ENCODE results near the gene SLFN14.
"Not testable (repeated sequence)": the region's sequence is repeated elsewhere in the genome, so short reads cannot be mapped to it uniquely, and the experiment has no call there.

Gene SLFN14

GRCh38 chr17:35569405-35569804, 8.8 kb upstream of the SLFN14 start:
- no peak for TF ChIP-seq CTCF (IDR thresholded peaks at IDR 0.05; ENCODE audit: low read depth, low read length, missing control alignments)
- in situ Hi-C loops (cut with HindIII; ENCODE audit: low pct_ligation_motif_present, low sequenced_read_pairs), result no loop called here
- H3K4me3 ChIP-seq (ENCODE audit: low read depth, low read length), result no peak overlapping the region
- no peak for DNase-seq
- no peaks in the 10 kb centered on the region for H3K36me3 ChIP-seq (replicated peaks)
- no peaks in the 10 kb centered on the region for H3K27me3 ChIP-seq (replicated peaks)
- H3K27ac ChIP-seq, result no peak overlapping the region

DNA sequence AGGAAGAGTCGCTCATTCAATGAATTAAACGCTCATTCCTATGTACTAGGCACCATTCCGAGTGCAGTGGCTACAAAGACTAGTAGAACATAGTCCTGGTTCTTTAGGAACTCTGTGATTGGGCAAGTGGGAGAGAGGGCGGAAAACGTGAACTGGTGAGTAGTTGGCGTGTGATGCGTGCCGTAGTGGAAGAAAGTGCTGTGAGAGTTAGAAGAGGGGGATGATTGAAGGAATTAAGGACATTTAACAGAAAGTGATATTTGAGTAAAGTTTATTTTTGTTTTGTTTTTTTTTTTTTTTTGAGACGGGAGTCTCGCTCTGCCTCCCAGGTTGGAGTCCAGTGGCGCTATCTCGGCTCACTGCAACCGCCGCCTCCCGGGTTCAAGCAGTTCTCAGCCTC, 7.9 kb upstream of the SLFN14 start:
- in situ Hi-C loops (cut with HindIII; ENCODE audit: low pct_ligation_motif_present, low sequenced_read_pairs), result no loop called here
- no peaks in the 10 kb centered on the region for H3K36me3 ChIP-seq (replicated peaks)
- no peaks in the 10 kb centered on the region for H3K27me3 ChIP-seq (replicated peaks)
- no peak for TF ChIP-seq CTCF (IDR thresholded peaks at IDR 0.05; ENCODE audit: low read depth, low read length, missing control alignments)
- peak overlapping the region; percentile 73 for H3K27ac ChIP-seq
- H3K4me3 ChIP-seq (ENCODE audit: low read depth, low read length), result peak overlapping the region; percentile 95
- peak; percentile 44 for DNase-seq

GRCh38 chr17:35566968-35567367, 6.3 kb upstream of the SLFN14 start:
- DNase-seq, result no peak
- no peak overlapping the region for H3K27ac ChIP-seq
- TF ChIP-seq CTCF (IDR thresholded peaks at IDR 0.05; ENCODE audit: low read depth, low read length, missing control alignments), result no peak
- no peak overlapping the region for H3K4me3 ChIP-seq (ENCODE audit: low read depth, low read length)
- H3K36me3 ChIP-seq (replicated peaks), result no peaks in the 10 kb centered on the region
- no peaks in the 10 kb centered on the region for H3K27me3 ChIP-seq (replicated peaks)
- in situ Hi-C loops (cut with HindIII; ENCODE audit: low pct_ligation_motif_present, low sequenced_read_pairs), result no loop called here

GRCh38 chr17:35563181-35563580, 2.6 kb upstream of the SLFN14 start:
- H3K27me3 ChIP-seq (replicated peaks); H3K4me3 ChIP-seq (ENCODE audit: low read depth, low read length); H3K36me3 ChIP-seq (replicated peaks); in situ Hi-C loops (cut with HindIII; ENCODE audit: low pct_ligation_motif_present, low sequenced_read_pairs); DNase-seq; H3K27ac ChIP-seq: not testable (repeated sequence)

DNA sequence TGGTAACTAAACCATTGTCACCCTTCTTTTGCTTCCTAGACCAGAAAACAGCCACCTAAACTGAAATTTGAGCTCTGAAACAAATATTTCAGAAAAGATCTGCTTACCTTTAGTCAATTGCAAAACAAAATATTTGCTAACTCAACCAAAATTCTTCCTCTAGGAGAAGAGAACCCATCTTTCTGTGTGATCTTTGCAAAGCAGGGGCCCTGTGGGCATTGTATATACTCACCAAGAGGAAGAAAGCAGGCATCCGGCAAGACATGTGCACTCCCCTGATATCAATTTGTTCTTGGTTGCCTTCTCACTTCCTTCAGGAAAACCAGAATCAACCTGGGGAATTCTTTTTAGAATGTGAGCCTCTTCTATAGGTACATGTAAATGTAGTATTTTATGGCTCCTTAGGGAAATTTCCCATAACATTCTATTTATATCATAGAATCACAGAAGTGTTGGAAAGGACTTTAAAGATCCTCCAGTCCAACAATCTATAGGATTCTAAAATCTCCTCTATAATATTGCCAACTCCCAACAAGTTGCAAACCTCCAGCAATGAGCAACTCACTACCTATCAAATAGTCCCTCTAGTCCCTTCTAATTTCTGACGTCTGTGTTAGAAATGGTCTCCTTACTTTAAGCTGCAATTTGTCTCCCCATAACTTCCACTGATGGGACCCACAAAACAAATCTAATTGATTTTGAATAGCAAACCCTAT, 966 bp downstream of the SLFN14 start:
- Histone ChIP-seq H3K36me3 (replicated peaks) (no peaks in the 10 kb centered on the region), H3K27ac (no peak overlapping the region), H3K27me3 (replicated peaks) (peaks cover 8% of the 10 kb centered on the region), H3K4me3 (ENCODE audit: low read depth, low read length) (no peak overlapping the region)
- no peak for TF ChIP-seq CTCF (IDR thresholded peaks at IDR 0.05; ENCODE audit: low read depth, low read length, missing control alignments)
- DNase-seq, result no peak
- in situ Hi-C loops (cut with HindIII; ENCODE audit: low pct_ligation_motif_present, low sequenced_read_pairs), result no loop called here

- Histone ChIP-seq H3K27ac (no peak overlapping the region), H3K27me3 (replicated peaks) (peaks cover 13% of the 10 kb centered on the region), H3K36me3 (replicated peaks) (no peaks in the 10 kb centered on the region), H3K4me3 (ENCODE audit: low read depth, low read length) (no peak overlapping the region)
- TF ChIP-seq CTCF (IDR thresholded peaks at IDR 0.05; ENCODE audit: low read depth, low read length, missing control alignments), result no peak
- DNase-seq, result no peak
- in situ Hi-C loops (cut with HindIII; ENCODE audit: low pct_ligation_motif_present, low sequenced_read_pairs), result no loop called here
These were observed 3.3 kb downstream of the SLFN14 start for GRCh38 chr17:35557353-35557752.
